ENCODE results near the gene SPOCK1.

The SPOCK1 gene

GRCh38 chr5:137215780-137216179, 283.3 kb downstream of the SPOCK1 start:
- DNase-seq, result no peak

- DNase-seq, result no peak
These were observed 283.9 kb downstream of the SPOCK1 start for GRCh38 chr5:137215261-137215660.

- no peak for DNase-seq
These were observed 284.5 kb downstream of the SPOCK1 start for GRCh38 chr5:137214446-137215189.

- DNase-seq, result no peak
These were observed 286.7 kb downstream of the SPOCK1 start for GRCh38 chr5:137212471-137212870.

- no peak for DNase-seq
These were observed 289.8 kb downstream of the SPOCK1 start for GRCh38 chr5:137209232-137209809.

- no peak for DNase-seq
These were observed 291.9 kb downstream of the SPOCK1 start for GRCh38 chr5:137207023-137207760.

GRCh38 chr5:137206030-137206715, 293.0 kb downstream of the SPOCK1 start:
- DNase-seq, result no peak

- no peak for DNase-seq
These were observed 293.7 kb downstream of the SPOCK1 start for GRCh38 chr5:137205231-137206027.

GRCh38 chr5:137203011-137203632, 296.0 kb downstream of the SPOCK1 start:
- no peak for DNase-seq

- DNase-seq, result no peak
These were observed 297.2 kb downstream of the SPOCK1 start for GRCh38 chr5:137201876-137202275.

GRCh38 chr5:137200906-137201700, 298.0 kb downstream of the SPOCK1 start:
- DNase-seq, result no peak

- DNase-seq, result no peak
These were observed 299.2 kb downstream of the SPOCK1 start for GRCh38 chr5:137199966-137200365.

GRCh38 chr5:137199201-137199600, 299.9 kb downstream of the SPOCK1 start:
- no peak for DNase-seq

GRCh38 chr5:137195483-137195882, 303.6 kb downstream of the SPOCK1 start:
- DNase-seq, result no peak

GRCh38 chr5:137194300-137194699, 304.8 kb downstream of the SPOCK1 start:
- DNase-seq, result no peak

- DNase-seq, result no peak
These were observed 306.8 kb downstream of the SPOCK1 start for GRCh38 chr5:137192293-137192743.

- no peak for DNase-seq
These were observed 307.9 kb downstream of the SPOCK1 start for GRCh38 chr5:137191179-137191578.

- no peak for DNase-seq
These were observed 308.7 kb downstream of the SPOCK1 start for GRCh38 chr5:137190441-137190840.

- DNase-seq, result no peak
These were observed 309.1 kb downstream of the SPOCK1 start for GRCh38 chr5:137190031-137190430.

GRCh38 chr5:137188566-137188965, 310.6 kb downstream of the SPOCK1 start:
- no peak for DNase-seq

Measured in NCI-H1930 (cell line).